IMR-90 (cell line): Measurements from ENCODE around the gene ELL. TPM values are rescaled to one million over a fixed set of nuclear protein-coding genes. Genes with fewer than 3 reads are reported as not detected.

Experiments
- ATAC-seq: fragments of 200-7000 bp; cut with Tn5 transposase; 2 replicates; pipeline ENCODE4 v1.9.1; 2020; ENCODE audit warnings: low read depth, mild to moderate bottlenecking, moderate library complexity
- BruUV-seq: library from RNA; stranded (reverse); fragments of 400-500 nt; replicated peaks from 2 replicates; lab custom pipeline; 2021; lab: Mats Ljungman, UMichigan
- CTCF ChIA-PET: fragments of 300-600 bp; formaldehyde crosslinking; extraction: SDS; loops from one replicate; lab custom pipeline; 2021; ENCODE audit warnings: antibody characterized with exemption; lab: Yijun Ruan, JAX
- POLR2A ChIA-PET: fragments of 300-600 bp; sonication (Branson Sonifier 250); formaldehyde crosslinking; loops from one replicate; lab custom pipeline; 2022; ENCODE audit warnings: antibody characterized with exemption; ENCODE audit not compliant: unreplicated experiment; lab: Charles Lee
- DNase-seq: peaks from one replicate; pipeline ENCODE4 v3.0.0; 2013
- H2AFZ ChIP-seq: replicated peaks from 2 replicates; pipeline ENCODE3; 2013; ENCODE audit warnings: low read length, mild to moderate bottlenecking; ENCODE audit not compliant: poor library complexity
- H2AK5ac ChIP-seq: 2 replicates; pipeline ENCODE4 v1.6.1; 2013; ENCODE audit warnings: low read depth, low read length, inconsistent platforms
- H2AK9ac ChIP-seq: replicated peaks from 2 replicates; pipeline ENCODE3; 2013; ENCODE audit warnings: mild to moderate bottlenecking, low read depth, low read length, moderate library complexity; ENCODE audit not compliant: poor library complexity
- H2BK120ac ChIP-seq: 2 replicates; pipeline ENCODE4 v1.6.1; 2013; ENCODE audit warnings: low read depth, low read length, inconsistent platforms
- H2BK15ac ChIP-seq: 3 replicates; pipeline ENCODE4 v1.6.1; 2013; ENCODE audit warnings: low read depth, low read length, inconsistent platforms
- H2BK20ac ChIP-seq: 2 replicates; pipeline ENCODE4 v1.6.1; 2013; ENCODE audit warnings: low read depth, mild to moderate bottlenecking, inconsistent platforms, low read length, moderate library complexity
- H2BK5ac ChIP-seq: 2 replicates; pipeline ENCODE4 v1.6.1; 2013; ENCODE audit warnings: mild to moderate bottlenecking, low read depth, low read length, inconsistent platforms; ENCODE audit not compliant: poor library complexity, severe bottlenecking
- H3K14ac ChIP-seq: replicated peaks from 2 replicates; pipeline ENCODE4 v1.6.1; 2013; ENCODE audit warnings: low read depth, low read length, inconsistent platforms
- H3K18ac ChIP-seq: 2 replicates; pipeline ENCODE4 v1.6.1; 2013; ENCODE audit warnings: low read depth, low read length, control low read depth
- H3K23ac ChIP-seq: 2 replicates; pipeline ENCODE4 v1.6.1; 2013; ENCODE audit warnings: low read depth, low read length, inconsistent platforms
- H3K27ac ChIP-seq: 2 replicates; pipeline ENCODE4 v1.5.1; 2013; ENCODE audit warnings: mild to moderate bottlenecking, control low read depth, low read length; ENCODE audit not compliant: insufficient read depth
- H3K27me3 ChIP-seq: 2 replicates; pipeline ENCODE4 v1.6.1; 2013; ENCODE audit warnings: low read length; ENCODE audit not compliant: control insufficient read depth, insufficient read depth
- H3K36me3 ChIP-seq: 2 replicates; pipeline ENCODE4 v1.6.1; 2013; ENCODE audit warnings: low read length, mixed read lengths; ENCODE audit not compliant: control insufficient read depth, insufficient read depth
- H3K4ac ChIP-seq: 2 replicates; pipeline ENCODE4 v1.6.1; 2013; ENCODE audit warnings: low read depth, low read length, inconsistent platforms
- H3K4me1 ChIP-seq: 2 replicates; pipeline ENCODE4 v1.6.1; 2013; ENCODE audit warnings: low read length, mixed read lengths; ENCODE audit not compliant: control insufficient read depth, insufficient read depth
- H3K4me2 ChIP-seq: 2 replicates; pipeline ENCODE4 v1.6.1; 2013; ENCODE audit warnings: low read depth, mild to moderate bottlenecking, control low read depth, low read length, moderate library complexity
- H3K4me3 ChIP-seq: 2 replicates; pipeline ENCODE4 v1.5.1; 2013; ENCODE audit warnings: low read depth, mild to moderate bottlenecking, control low read depth, low read length, moderate library complexity; ENCODE audit not compliant: insufficient read depth
- H3K56ac ChIP-seq: 2 replicates; pipeline ENCODE4 v1.6.1; 2013; ENCODE audit warnings: low read length, inconsistent platforms; ENCODE audit not compliant: insufficient read depth; ENCODE audit errors: extremely low read depth
- H3K79me1 ChIP-seq, 2 experiments: 2 replicates each; pipeline ENCODE4 v1.6.1; 2013; ENCODE audit warnings: low read length in 2 of 2, inconsistent platforms in 1 of 2, low read depth in 1 of 2
- H3K9ac ChIP-seq: 2 replicates; pipeline ENCODE4 v1.6.1; 2013; ENCODE audit warnings: low read depth, low read length, control low read depth
- H3K9me1 ChIP-seq: 2 replicates; pipeline ENCODE4 v1.6.1; 2013; ENCODE audit warnings: low read length, inconsistent platforms; ENCODE audit not compliant: insufficient read depth
- H3K9me3 ChIP-seq: 2 replicates; pipeline ENCODE4 v1.6.1; 2013; ENCODE audit warnings: low read length; ENCODE audit not compliant: control insufficient read depth, insufficient read depth
- H4K20me1 ChIP-seq: 2 replicates; pipeline ENCODE4 v1.6.1; 2013; ENCODE audit warnings: low read length, inconsistent platforms; ENCODE audit not compliant: insufficient read depth
- H4K5ac ChIP-seq: 2 replicates; pipeline ENCODE4 v1.6.1; 2013; ENCODE audit warnings: mild to moderate bottlenecking, low read depth, low read length, control low read depth
- H4K8ac ChIP-seq, 2 experiments: 2 replicates each; pipeline ENCODE4 v1.6.1; 2013; ENCODE audit warnings: low read depth in 2 of 2, low read length in 2 of 2, control low read depth in 1 of 2, inconsistent platforms in 1 of 2
- H4K91ac ChIP-seq: 2 replicates; pipeline ENCODE4 v1.6.1; 2013; ENCODE audit warnings: low read depth, low read length, inconsistent platforms; ENCODE audit not compliant: insufficient read depth
- BHLHE40 ChIP-seq: fragments of 150-350 bp; IDR thresholded peaks from 2 replicates; pipeline ENCODE4 v1.6.1; 2016; ENCODE audit warnings: mild to moderate bottlenecking, low read depth, low read length
- CEBPB ChIP-seq: IDR thresholded peaks from 2 replicates; pipeline ENCODE4 v1.6.1; 2012; ENCODE audit warnings: low read depth, low read length, improper control_type of control experiment
- CHD1 ChIP-seq: IDR thresholded peaks from 2 replicates; pipeline ENCODE4 v1.6.1; 2012; ENCODE audit warnings: low read depth, low read length, improper control_type of control experiment
- CTCF ChIP-seq: conservative IDR thresholded peaks from 2 replicates; pipeline ENCODE4 v1.5.1; 2012; ENCODE audit warnings: mild to moderate bottlenecking, low read depth, low read length, improper control_type of control experiment
- ELK1 ChIP-seq: fragments of 150-350 bp; IDR thresholded peaks from 2 replicates; pipeline ENCODE4 v1.6.1; 2016; ENCODE audit warnings: low read depth, mild to moderate bottlenecking, low read length, moderate library complexity, borderline replicate concordance
- FOS ChIP-seq: fragments of 150-350 bp; IDR thresholded peaks from 2 replicates; pipeline ENCODE4 v1.6.1; 2016; ENCODE audit warnings: low read depth, low read length
- MAFK ChIP-seq: IDR thresholded peaks from 2 replicates; pipeline ENCODE4 v1.6.1; 2012; ENCODE audit warnings: low read depth, low read length, improper control_type of control experiment
- MAZ ChIP-seq: IDR thresholded peaks from 2 replicates; pipeline ENCODE4 v1.6.1; 2012; ENCODE audit warnings: low read depth, mild to moderate bottlenecking, low read length, improper control_type of control experiment, moderate library complexity, borderline replicate concordance
- MXI1 ChIP-seq: IDR thresholded peaks from 2 replicates; pipeline ENCODE4 v1.6.1; 2012; ENCODE audit warnings: low read depth, mild to moderate bottlenecking, low read length, moderate library complexity, borderline replicate concordance
- NFE2L2 ChIP-seq: fragments of 150-350 bp; IDR thresholded peaks from 2 replicates; pipeline ENCODE4 v1.6.1; 2016; ENCODE audit warnings: low read depth, mild to moderate bottlenecking, low read length
- POLR2A ChIP-seq: IDR thresholded peaks from 2 replicates; pipeline ENCODE4 v1.6.1; 2012; ENCODE audit warnings: mild to moderate bottlenecking, low read depth, low read length
- RAD21 ChIP-seq: IDR thresholded peaks from 2 replicates; pipeline ENCODE4 v1.6.1; 2012; ENCODE audit warnings: low read length, improper control_type of control experiment
- RCOR1 ChIP-seq: IDR thresholded peaks from 2 replicates; pipeline ENCODE4 v1.6.1; 2012; ENCODE audit warnings: mild to moderate bottlenecking, low read length, improper control_type of control experiment; ENCODE audit not compliant: insufficient replicate concordance
- RFX5 ChIP-seq: IDR thresholded peaks from 2 replicates; pipeline ENCODE4 v1.8.0; 2012; ENCODE audit warnings: low read depth, mild to moderate bottlenecking, low read length, moderate library complexity
- SMC3 ChIP-seq: fragments of 150-350 bp; IDR thresholded peaks from 2 replicates; pipeline ENCODE4 v1.6.1; 2016; ENCODE audit warnings: low read depth, mild to moderate bottlenecking, antibody characterized with exemption, low read length, moderate library complexity
- USF2 ChIP-seq: fragments of 150-350 bp; IDR thresholded peaks from 2 replicates; pipeline ENCODE4 v1.6.1; 2017; ENCODE audit warnings: mild to moderate bottlenecking, antibody characterized with exemption, low read length, low read depth
- WGBS, 2 experiments: methylation state at CpG; one replicate each; pipeline versions ENCODE4 v1.1.5 to v1.1.7; 2013; ENCODE audit warnings: missing lambda C conversion rate in 2 of 2; ENCODE audit not compliant: insufficient read length in 1 of 2; ENCODE audit errors: extremely low coverage in 2 of 2; 5-methylcytosine and 5-hydroxymethylcytosine counted together
- dilution Hi-C: fragments of 300-500 bp; cut with HindIII; formaldehyde crosslinking; loops from one replicate; pipeline ENCODE4 v1.14.3; 2018; ENCODE audit warnings: low sequenced_read_pairs; ENCODE audit not compliant: unreplicated experiment
- in situ Hi-C: fragments of 300-500 bp; cut with MboI; formaldehyde crosslinking; loops from 3 replicates; pipeline ENCODE4 v1.14.3; 2019; ENCODE audit warnings: low sequenced_read_pairs, inconsistent platforms, mixed read lengths
- intact Hi-C: fragments of 100-400 bp; cut with micrococcal nuclease; formaldehyde crosslinking; loops from 2 replicates; pipeline ENCODE4 v1.10.0; 2022
- polyA plus RNA-seq, 3 experiments: library from polyadenylated mRNA; depleted of rRNA; stranded (reverse); fragments of >200 nt; gene quantifications; 2 replicates each; pipeline ENCODE4 v1.2.3, GENCODE V29; 2012; ENCODE audit warnings: low replicate concordance in 1 of 3
- total RNA-seq: library from RNA; depleted of rRNA; stranded (reverse); fragments of >200 nt; gene quantifications from 2 replicates; pipeline ENCODE4 v1.2.3, GENCODE V29; 2012

ELL gene
- total and polyA plus RNA-seq, 2 of the 4 experiments (the other 2 are of a cell fraction), result 6.3 to 13.1 TPM

- no peaks in the 10 kb centered on the region for H3K9me3 ChIP-seq
- no peak overlapping the region for H3K4me3 ChIP-seq
- H2AFZ ChIP-seq, result no peak overlapping the region
- peaks cover 23 to 92% of the 10 kb centered on the region in 2 experiments for H3K79me1 ChIP-seq
- no peak overlapping the region for H2BK120ac ChIP-seq
- ATAC-seq (no peak), DNase-seq (no peak)
- ChIA-PET POLR2A (no interaction called here), CTCF (interaction anchor here (1.0 kb wide), 1 partner anchor 10 kb away, joined by 4 read pairs; no protein-coding TSS in a partner anchor)
- H4K20me1 ChIP-seq, result peaks cover 82% of the 10 kb centered on the region
- peak overlapping the region in 1 of 2 experiments; percentile 43; a peak in 1 of 4 replicates for H4K8ac ChIP-seq
- no TSS peak for BruUV-seq
- no peak overlapping the region for H3K4ac ChIP-seq
- H3K18ac ChIP-seq, result no peak overlapping the region
- H3K9me1 ChIP-seq, result peaks cover 25% of the 10 kb centered on the region
- peak overlapping the region; percentile 79 for H2AK5ac ChIP-seq
- H3K4me2 ChIP-seq, result no peak overlapping the region
- H3K23ac ChIP-seq, result peak overlapping the region; percentile 53; the same call in 1 of the 2 replicates
- H4K91ac ChIP-seq, result no peak overlapping the region
- H3K9ac ChIP-seq, result no peak overlapping the region
- intact Hi-C loops, result loop anchor here (5.0 kb wide), 1 partner anchor 104 kb away; the partner anchor contains the start of gene UBA52
- H3K14ac ChIP-seq, result peak overlapping the region; percentile 71; the same call in 1 of the 2 replicates
- no peak overlapping the region for H2BK20ac ChIP-seq
- H4K5ac ChIP-seq, result no peak overlapping the region
- no peak overlapping the region for H3K27ac ChIP-seq
- dilution Hi-C loops, result no loop called here
- in situ Hi-C loops, result no loop called here
- no peak overlapping the region; the same call in 2 of the 3 replicates for H2BK15ac ChIP-seq
- no peak overlapping the region for H3K56ac ChIP-seq
- peak overlapping the region; percentile 45 for H2AK9ac ChIP-seq
- no peaks in the 10 kb centered on the region for H3K27me3 ChIP-seq
- H3K4me1 ChIP-seq, result peaks cover 25% of the 10 kb centered on the region
- peaks cover 16% of the 10 kb centered on the region for H3K36me3 ChIP-seq
- peak overlapping the region; percentile 82 for H2BK5ac ChIP-seq
- TF ChIP-seq MAFK, result no peak
- TF ChIP-seq CHD1, result no peak
- no peak for TF ChIP-seq RAD21
- no peak for TF ChIP-seq FOS
- TF ChIP-seq BHLHE40, result no peak
- no peak for TF ChIP-seq MAZ
- TF ChIP-seq SMC3, result no peak
- TF ChIP-seq MXI1, result no peak
- TF ChIP-seq POLR2A, result no peak
- no peak for TF ChIP-seq ELK1
- no peak for TF ChIP-seq NFE2L2
- TF ChIP-seq USF2, result no peak
- TF ChIP-seq CTCF, result no peak
- TF ChIP-seq CEBPB, result no peak
- no peak for TF ChIP-seq RFX5
- TF ChIP-seq RCOR1, result no peak
- WGBS, 2 experiments, result no CpG with 5 or more reads among the region's 3 CpGs
Observed at GRCh38 chr19:18467978-18468377, 53.9 kb downstream of the ELL start.
